Muscle of arm (tissue), 12 donors: Measurements from ENCODE around the gene FCGBP. TPM values are rescaled to one million over a fixed set of nuclear protein-coding genes. Genes with fewer than 3 reads are reported as not detected.
"Not testable (repeated sequence)": the region's sequence is repeated elsewhere in the genome, so short reads cannot be mapped to it uniquely, and the experiment has no call there.

Experiments
- DNase-seq: peaks from one replicate; pipeline ENCODE4 v3.0.0-alpha.2; 2013
- polyA plus RNA-seq, 12 donors: library from polyadenylated mRNA; unstranded; fragments of 120-200 nt; gene quantifications; one replicate each; pipeline ENCODE4 v1.2.1, GENCODE V29; 2013; ENCODE audit not compliant: insufficient read length in 12 of 12

FCGBP gene
- polyA plus RNA-seq, 12 donors, result 2.2 to 75.3 (median 4.8) TPM; not detected in 1

DNA sequence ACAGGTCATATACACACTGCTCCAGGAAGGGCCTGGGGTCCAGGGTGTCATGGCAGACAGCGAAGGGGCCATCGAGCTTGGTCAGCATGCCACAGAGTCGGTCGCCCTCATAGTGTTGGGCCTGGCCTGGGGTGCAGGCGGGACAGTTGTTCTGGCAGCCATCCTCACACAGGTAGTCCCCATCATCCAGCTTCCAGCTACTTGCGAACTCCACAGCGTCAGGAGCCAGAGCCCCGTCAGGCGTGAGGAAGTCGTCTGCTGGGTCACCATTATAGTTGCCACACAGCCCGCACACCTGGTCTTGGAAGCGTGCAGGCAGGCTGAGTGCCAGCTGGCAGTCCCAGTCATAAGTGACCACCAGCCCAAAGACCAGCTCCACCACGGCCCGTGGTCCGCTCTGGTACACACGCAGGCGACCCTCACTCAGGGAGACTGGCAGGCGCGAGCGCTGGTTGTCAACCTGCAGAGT lies 16.2 kb downstream of the FCGBP start:
- DNase-seq, result no peak

DNA sequence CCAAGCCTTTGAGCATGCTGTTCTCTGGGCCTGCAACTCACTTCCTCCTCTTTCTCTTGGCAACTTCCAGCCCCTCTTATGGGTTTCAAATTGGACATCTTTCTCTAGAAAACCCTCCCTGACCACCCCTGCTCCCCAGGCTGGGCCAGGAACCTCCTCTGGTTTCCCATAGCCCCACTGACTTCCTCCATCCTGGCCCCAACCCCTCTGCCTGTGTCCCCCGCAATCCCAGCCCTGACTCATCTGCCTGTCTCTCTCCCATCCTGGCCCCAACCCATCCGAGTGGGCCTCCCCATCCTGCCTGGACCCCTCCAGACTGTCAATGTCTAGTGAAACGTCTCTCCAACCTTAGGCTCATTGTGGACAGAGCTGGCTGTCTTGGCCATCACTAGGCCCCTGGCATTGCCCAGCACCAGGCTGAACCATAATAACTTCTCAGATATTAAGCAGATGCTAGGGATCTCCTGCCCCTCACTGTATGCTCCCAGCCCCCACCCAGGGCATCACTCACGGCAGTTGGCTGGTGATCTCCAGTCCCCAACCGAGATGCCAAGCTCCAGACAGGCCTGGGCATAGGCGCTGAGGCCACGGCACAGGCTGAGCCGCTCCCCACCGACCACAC lies 16.8 kb downstream of the FCGBP start:
- DNase-seq, result no peak

DNA sequence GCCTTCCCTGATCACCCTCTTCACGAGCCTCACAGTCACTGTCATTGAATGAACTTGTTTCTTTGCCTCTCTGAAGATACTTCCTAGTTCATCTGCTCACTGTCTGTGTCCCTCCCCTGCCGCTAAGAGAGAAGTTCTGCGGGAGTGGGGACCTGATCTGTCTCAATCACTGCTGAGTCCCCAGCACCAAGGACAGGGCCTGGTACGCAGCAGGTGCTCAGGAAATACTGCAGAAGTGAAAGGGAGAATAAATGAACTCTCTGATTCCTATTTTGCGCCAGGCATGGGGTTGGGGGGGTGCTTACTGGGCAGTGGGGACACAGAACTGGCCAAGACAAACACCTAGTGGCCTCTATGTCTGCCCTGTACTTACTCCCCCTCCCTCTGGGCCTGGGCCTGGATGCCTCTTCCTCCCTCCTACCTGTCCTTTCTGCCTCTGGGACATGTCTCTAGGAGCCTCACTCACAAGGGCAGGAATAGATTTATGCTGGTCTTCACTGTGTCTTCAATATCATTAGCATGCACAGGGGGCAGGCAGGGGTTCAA lies 17.5 kb downstream of the FCGBP start:
- no peak for DNase-seq

GRCh38 chr19:39916236-39916635 lies 18.2 kb downstream of the FCGBP start:
- no peak for DNase-seq

- no peak for DNase-seq
These were observed 18.6 kb downstream of the FCGBP start for GRCh38 chr19:39915848-39916215.

DNA sequence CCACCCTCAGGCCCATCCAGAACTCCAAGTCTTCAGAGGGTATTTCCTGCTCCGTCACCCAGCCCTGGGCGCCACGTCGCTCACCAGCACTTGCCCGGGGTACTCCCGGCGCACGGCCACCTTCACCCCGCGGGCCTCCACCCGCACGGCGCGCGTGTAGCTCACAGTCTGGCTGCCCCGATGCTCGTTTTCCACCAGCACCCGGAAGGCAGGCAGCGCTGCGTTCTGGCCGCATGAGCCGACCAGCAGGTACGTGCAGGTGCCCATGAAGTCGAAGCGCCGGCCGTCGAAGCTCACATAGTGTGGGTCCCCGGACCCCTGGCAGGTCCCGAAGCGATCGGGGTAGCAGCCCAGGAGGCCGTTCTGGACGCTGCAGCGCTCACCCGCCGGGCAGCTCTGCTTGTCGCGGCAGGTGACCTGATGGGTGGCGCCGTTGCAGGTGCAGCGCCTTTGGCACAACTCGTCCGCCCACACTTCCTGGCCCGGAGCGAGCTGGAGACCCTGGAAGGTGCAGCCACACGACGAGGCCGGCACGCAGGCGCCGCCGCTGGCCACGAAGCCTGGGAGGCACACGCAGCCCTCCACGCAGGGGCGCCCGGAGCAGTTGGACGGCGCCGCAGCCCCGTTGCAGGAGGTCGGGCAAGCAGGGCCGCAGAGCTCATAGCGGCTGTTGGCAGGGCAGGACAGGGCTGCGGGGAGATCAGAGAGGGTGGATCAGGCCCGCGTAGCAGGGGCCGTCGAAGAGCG lies 19.2 kb downstream of the FCGBP start:
- DNase-seq, result no peak

DNA sequence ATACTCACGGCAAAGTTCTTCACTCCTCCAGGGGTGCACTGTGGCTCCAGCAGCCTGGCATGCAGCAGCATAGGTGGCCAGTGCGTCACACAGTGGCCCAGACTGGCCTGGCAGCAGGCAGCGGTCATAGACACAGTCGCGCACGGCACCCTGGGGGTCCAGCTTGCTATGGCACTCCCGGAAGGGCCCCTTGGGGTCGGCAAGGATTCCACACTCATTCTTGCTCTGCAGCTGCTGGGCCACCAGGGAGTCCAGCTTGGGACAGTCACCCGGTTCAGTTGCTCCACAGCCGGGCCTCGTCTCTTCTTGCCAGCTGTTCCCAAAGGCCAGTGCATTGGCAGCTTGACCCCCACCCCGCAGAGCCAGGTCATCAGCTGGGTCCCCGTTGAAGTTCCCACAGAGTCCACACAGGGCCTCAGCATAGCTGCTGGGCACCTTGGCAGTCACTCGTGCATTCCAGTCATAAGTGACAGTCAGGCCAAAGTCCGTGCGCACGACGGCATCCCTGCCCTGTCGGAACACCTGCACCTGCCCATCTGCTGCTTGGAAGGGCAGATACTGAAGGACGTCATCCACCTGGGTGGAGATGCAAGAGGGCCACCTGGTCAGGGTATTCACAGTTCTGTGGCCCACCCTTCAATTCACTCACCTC lies 20.6 kb downstream of the FCGBP start:
- no peak for DNase-seq

GRCh38 chr19:39908803-39909202 lies 25.6 kb downstream of the FCGBP start:
- DNase-seq, result no peak

- no peak for DNase-seq
These were observed 27.4 kb downstream of the FCGBP start for GRCh38 chr19:39906820-39907611.

GRCh38 chr19:39906283-39906682 lies 28.2 kb downstream of the FCGBP start:
- no peak for DNase-seq

GRCh38 chr19:39903486-39904091 lies 30.8 kb downstream of the FCGBP start:
- not testable (repeated sequence) for DNase-seq

DNA sequence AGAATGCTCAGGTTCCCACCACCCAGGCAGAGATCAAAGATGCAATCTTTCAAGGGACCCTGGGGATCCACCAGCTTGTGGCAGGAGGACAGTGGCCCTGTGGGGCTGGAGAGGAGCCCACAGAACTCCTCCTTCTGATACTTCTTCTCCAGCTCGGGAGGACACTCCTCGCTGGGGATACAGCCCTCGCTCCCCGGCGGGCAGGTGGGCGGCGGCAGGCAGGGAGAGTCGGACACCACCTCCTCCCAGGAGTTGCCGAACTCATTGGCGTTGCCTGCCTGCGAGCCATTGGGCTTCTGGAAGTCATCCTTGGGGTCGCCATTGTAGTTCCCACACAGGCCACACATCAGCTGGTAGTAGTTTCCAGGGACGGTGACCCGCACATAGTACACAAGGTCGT lies 32.1 kb downstream of the FCGBP start:
- DNase-seq, result not testable (repeated sequence)

- not testable (repeated sequence) for DNase-seq
These were observed 32.8 kb downstream of the FCGBP start for GRCh38 chr19:39901681-39902080.

DNA sequence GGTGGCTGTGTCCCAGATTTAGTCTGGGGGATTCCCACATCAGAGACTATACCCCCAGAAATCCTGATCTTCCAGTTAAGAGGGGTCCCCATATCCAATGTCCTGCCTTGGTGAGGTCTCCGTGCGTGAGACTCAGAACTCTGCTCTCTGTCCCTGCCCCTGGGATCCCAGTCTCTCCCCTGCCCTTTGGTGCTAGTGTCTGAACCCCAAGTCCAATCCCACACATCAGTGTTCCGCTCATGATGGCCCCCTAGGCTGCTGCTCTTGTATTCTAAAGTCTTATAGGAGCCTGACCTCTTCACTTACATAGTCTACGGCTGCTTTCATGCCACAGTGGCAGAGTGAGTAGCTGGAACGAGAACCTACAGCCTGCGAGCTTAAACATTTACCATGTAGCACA lies 35.6 kb downstream of the FCGBP start:
- DNase-seq, result not testable (repeated sequence)

- DNase-seq, result not testable (repeated sequence)
These were observed 36.8 kb downstream of the FCGBP start for GRCh38 chr19:39897511-39898245.

GRCh38 chr19:39895096-39895495 lies 39.3 kb downstream of the FCGBP start:
- DNase-seq, result not testable (repeated sequence)

GRCh38 chr19:39894236-39894606 lies 40.2 kb downstream of the FCGBP start:
- not testable (repeated sequence) for DNase-seq

DNA sequence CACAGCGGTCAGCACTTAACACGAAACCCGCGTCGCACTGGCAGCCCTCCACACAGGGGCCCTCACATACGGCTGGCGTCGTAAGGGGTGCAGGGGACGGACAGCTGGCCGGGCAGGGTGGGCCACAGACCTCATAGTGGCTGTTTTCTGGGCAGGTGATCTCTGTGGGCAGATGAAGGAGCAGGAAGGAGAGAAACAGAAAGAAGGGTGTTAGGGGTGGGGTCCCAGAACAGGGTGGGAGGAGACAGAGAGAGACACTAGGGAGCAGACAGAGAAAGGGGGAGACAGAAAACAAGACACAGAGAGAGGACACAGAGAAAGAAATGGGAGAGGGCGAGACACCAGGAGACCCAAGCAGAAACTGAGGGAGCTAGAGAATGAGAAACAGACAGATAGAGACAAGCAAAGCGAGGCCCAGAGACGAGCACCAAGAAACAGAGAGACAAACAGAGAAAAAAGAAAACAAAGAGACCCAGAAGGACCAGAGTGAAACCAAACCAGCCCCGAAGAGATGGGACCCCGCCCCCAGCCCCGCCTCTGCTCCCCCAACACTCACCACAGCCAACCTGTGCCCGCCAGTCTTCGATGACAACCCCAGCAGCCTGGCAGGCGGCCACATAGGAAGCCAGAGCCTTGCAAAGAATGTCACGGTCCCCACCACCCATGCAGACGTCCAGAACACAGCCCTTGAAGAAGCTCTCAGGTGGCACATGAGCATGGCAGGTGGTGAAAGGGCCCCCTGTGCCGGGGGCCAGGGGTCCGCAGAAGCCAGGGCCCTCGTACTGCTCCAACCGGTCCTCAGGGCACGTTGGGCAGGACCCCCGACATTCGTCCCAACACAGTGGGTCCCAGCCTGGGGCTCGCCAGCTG lies 40.8 kb downstream of the FCGBP start:
- DNase-seq, result not testable (repeated sequence)

- DNase-seq, result not testable (repeated sequence)
These were observed 41.9 kb downstream of the FCGBP start for GRCh38 chr19:39892506-39892902.
